ENCODE data around the gene CLEC4C.
"Not testable (repeated sequence)": the region's sequence is repeated elsewhere in the genome, so short reads cannot be mapped to it uniquely, and the experiment has no call there.

Gene CLEC4C, protein sequence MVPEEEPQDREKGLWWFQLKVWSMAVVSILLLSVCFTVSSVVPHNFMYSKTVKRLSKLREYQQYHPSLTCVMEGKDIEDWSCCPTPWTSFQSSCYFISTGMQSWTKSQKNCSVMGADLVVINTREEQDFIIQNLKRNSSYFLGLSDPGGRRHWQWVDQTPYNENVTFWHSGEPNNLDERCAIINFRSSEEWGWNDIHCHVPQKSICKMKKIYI

DNA sequence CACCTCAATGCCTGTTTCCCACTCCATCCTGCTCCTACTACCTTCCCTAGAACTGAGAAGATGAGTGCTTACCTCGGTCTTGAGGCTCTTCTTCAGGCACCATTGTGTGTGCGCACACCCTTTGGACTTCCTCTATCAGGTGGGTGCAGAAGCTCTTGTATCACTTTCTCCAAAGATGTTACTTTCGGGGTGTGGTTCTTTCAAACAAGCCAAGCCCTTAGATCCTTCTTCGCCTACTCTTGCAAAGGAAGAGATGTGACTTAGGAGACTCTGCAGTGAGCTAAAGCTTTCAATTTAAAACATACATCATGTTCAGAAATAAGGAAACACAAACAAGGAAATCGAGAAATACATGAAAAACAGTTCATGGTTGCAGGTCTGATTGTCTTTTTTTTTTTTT is at the start of gene CLEC4C:
Gene CLEC4C (minus strand): TSS at position 130 of the 400 bp plus-strand sequence. CDS start 27 bp downstream, at position 103.
- DNase-seq (ENCODE audit: extremely low read depth, low read depth) = no peak
- no peak within 1 kb of the TSS for H3K4me3 ChIP-seq (replicated peaks; ENCODE audit: low read depth, low read length)
- TF ChIP-seq, protein P1, sequence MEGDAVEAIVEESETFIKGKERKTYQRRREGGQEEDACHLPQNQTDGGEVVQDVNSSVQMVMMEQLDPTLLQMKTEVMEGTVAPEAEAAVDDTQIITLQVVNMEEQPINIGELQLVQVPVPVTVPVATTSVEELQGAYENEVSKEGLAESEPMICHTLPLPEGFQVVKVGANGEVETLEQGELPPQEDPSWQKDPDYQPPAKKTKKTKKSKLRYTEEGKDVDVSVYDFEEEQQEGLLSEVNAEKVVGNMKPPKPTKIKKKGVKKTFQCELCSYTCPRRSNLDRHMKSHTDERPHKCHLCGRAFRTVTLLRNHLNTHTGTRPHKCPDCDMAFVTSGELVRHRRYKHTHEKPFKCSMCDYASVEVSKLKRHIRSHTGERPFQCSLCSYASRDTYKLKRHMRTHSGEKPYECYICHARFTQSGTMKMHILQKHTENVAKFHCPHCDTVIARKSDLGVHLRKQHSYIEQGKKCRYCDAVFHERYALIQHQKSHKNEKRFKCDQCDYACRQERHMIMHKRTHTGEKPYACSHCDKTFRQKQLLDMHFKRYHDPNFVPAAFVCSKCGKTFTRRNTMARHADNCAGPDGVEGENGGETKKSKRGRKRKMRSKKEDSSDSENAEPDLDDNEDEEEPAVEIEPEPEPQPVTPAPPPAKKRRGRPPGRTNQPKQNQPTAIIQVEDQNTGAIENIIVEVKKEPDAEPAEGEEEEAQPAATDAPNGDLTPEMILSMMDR (IDR thresholded peaks at IDR 0.05; ENCODE audit: low read depth, low read length, missing control alignments) = no peak

DNA sequence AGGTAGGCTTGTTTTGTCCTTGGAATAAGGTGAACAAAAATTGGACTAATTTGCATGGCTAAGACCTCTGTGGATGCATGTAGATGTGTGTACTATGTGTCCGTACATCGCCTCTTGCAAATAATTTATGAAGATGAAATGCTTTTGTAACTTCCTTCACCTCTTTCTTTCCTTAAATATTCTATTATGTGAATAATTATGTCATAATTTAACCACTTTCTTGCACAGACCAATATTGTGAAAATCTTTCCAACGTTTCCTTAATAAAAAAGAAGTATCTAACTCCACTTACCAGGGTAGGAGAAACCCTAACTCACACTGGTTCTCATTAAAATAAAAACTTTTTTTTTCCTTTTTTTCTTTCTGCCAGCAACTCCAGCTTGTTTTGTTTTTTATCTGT is 46.0 kb upstream of the CLEC4C start:
- H3K4me3 ChIP-seq (replicated peaks; ENCODE audit: low read depth, low read length) = no peak overlapping the region
- DNase-seq (ENCODE audit: extremely low read depth, low read depth) = no peak
- TF ChIP-seq, protein P1 (IDR thresholded peaks at IDR 0.05; ENCODE audit: low read depth, low read length, missing control alignments) = no peak

DNA sequence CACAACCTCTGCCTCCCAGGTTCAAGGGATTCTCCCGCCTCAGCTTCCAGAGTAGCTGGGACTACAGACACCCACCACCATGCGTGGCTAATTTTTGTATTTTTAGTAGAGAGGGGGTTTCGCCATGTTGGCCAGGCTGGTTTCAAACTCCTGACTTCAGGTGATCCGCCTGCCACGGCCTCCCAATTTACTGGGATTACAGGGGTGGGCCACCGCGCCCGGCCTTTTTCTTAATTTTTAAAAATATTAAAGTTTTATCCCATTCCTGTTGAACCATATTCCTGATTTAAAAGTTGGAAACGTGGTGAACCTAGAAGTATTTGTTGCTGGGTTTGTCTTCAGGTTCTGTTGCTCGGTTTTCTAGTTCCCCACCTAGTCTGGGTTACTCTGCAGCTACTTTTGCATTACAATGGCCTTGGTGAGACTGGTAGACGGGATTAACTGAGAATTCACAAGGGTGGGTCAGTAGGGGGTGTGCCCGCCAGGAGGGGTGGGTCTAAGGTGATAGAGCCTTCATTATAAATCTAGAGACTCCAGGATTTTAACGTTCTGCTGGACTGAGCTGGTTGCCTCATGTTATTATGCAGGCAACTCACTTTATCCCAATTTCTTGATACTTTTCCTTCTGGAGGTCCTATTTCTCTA is 41.8 kb upstream of the CLEC4C start, which contains the start of gene NANOG:
Gene NANOG (plus strand): TSS at position 519 of the 645 bp plus-strand sequence. CDS start 213 bp downstream, outside the sequence.
- not testable (repeated sequence) for DNase-seq (ENCODE audit: extremely low read depth, low read depth); H3K4me3 ChIP-seq (replicated peaks; ENCODE audit: low read depth, low read length)

DNA sequence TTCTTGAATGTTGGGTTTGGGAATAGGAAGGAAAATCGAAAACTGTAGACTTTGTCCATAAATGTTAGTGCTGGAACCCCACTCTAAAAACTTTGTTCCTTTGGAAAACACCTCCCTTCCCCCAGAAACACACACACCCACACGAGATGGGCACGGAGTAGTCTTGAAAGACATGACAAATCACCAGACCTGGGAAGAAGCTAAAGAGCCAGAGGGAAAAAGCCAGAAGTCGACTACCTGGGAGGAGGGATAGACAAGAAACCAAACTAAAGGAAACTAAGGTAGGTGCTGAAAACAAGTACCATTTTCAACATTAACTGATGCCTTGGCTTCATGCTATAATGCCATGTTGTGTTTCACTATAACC is 41.1 kb upstream of the CLEC4C start:
- H3K4me3 ChIP-seq (replicated peaks; ENCODE audit: low read depth, low read length) = no peak overlapping the region
- TF ChIP-seq, protein P1 (IDR thresholded peaks at IDR 0.05; ENCODE audit: low read depth, low read length, missing control alignments) = no peak
- DNase-seq (ENCODE audit: extremely low read depth, low read depth) = no peak

DNA sequence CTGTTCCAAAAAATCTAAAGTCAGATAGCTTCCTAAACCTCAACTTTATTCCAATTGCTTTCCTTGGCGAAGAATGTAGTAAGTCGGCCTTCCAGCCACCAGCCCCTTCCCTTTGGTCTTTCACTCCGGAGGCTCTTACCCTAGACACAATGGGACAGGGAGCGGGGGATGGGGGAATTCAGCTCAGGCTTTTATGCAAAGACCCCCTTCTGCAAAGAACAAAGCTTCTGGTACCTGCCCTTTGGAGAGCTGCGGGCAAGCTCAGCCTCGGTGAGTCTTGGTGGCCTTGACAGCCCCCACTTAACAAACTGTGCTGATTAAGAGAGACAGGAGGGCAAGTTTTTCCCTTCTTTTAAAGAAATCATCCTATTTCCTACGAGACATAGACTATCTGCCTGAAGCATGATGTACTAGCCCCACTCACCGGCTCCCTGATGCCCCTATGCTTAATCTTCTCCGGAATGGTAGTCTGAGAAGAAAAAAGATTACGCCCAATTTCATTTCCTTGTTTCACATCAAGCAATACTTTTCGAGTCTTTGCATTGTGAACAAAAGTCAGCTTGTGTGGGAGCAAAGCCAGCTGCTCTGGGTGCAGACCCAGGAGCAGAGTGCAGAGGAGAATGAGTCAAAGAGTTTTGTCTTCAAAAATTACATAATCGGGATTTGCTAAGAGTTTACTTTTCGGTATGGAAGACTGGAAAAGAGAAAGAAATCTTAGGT is 40.6 kb upstream of the CLEC4C start:
- no peak for DNase-seq (ENCODE audit: extremely low read depth, low read depth)
- no peak overlapping the region for H3K4me3 ChIP-seq (replicated peaks; ENCODE audit: low read depth, low read length)

DNA sequence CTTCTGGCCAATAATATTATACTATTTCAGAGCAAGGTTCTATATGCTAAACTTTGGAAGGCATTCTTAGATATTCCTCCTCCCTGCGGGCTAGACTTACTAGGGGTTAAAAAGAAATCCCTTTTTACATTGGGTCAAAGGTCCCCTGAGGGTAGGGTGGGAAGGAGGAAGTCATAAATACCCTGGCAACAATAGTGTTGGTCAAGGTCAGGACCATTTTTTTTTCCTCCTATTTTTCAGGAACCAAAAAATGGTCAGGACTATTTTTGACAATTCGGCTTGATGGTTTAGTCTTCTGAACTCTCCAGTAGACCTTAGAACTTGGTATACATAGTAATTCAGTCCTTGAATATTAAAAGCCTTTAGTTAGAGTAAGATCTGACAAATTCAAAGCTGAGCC is 37.5 kb upstream of the CLEC4C start:
- no peak overlapping the region for H3K4me3 ChIP-seq (replicated peaks; ENCODE audit: low read depth, low read length)

More for the DNA sequence above, 40.6 kb upstream of the CLEC4C start:
- TF ChIP-seq, protein P1 (IDR thresholded peaks at IDR 0.05; ENCODE audit: low read depth, low read length, missing control alignments) = no peak

DNA sequence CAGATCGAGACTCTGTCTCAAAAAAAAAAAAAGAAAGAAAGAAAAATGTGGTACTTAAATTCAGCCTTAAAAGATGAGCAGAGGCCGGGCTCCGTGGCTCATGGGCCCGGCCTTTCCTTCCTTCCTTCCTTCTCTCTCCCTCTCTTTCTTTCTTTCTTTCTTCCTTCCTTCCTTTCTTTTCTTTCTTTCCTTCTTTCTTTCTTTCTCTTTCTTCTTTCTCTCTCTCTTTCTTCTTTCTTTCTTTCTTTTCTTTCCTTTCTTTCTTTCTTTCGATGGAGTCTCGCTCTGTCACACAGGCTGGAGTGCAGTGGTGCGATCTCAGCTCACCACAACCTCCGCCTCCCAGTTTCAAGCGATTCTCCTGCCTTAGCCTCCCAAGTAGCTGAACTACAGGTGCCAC is 36.3 kb upstream of the CLEC4C start:
- not testable (repeated sequence) for H3K4me3 ChIP-seq (replicated peaks; ENCODE audit: low read depth, low read length); DNase-seq (ENCODE audit: extremely low read depth, low read depth)

More for the DNA sequence above, 37.5 kb upstream of the CLEC4C start:
- TF ChIP-seq, protein P1 (IDR thresholded peaks at IDR 0.05; ENCODE audit: low read depth, low read length, missing control alignments) = no peak
- DNase-seq (ENCODE audit: extremely low read depth, low read depth) = no peak
